HG02610 (cell line): Measurements from ENCODE around the gene LRP1-AS.

Experiments used
- ATAC-seq: cut with Tn5 transposase; IDR thresholded peaks from one replicate; pipeline ENCODE4 v1.9.1; 2021; ENCODE audit warnings: mild to moderate bottlenecking, moderate library complexity; ENCODE audit not compliant: unreplicated experiment

LRP1-AS gene

GRCh38 chr12:57160741-57161140 lies 13.3 kb upstream of the LRP1-AS start:
- no peak for ATAC-seq

- ATAC-seq, result no peak
Observed at GRCh38 chr12:57160040-57160439, 12.6 kb upstream of the LRP1-AS start.

- no peak for ATAC-seq
Observed at GRCh38 chr12:57159311-57159710, 11.9 kb upstream of the LRP1-AS start.

- ATAC-seq, result no peak
Observed at GRCh38 chr12:57158665-57159064, 11.2 kb upstream of the LRP1-AS start.

- ATAC-seq, result no peak
Observed at GRCh38 chr12:57158186-57158585, 10.8 kb upstream of the LRP1-AS start.

- ATAC-seq, result no peak
Observed at GRCh38 chr12:57157588-57158173, 10.3 kb upstream of the LRP1-AS start.

GRCh38 chr12:57156701-57157403 lies 9.4 kb upstream of the LRP1-AS start:
- ATAC-seq, result no peak

GRCh38 chr12:57154804-57155434 lies 7.5 kb upstream of the LRP1-AS start:
- no peak for ATAC-seq

GRCh38 chr12:57154076-57154475 lies 6.7 kb upstream of the LRP1-AS start:
- no peak for ATAC-seq

- ATAC-seq, result no peak
Observed at GRCh38 chr12:57153415-57153997, 6.1 kb upstream of the LRP1-AS start.

- no peak for ATAC-seq
Observed at GRCh38 chr12:57152639-57153038, 5.2 kb upstream of the LRP1-AS start.

- no peak for ATAC-seq
Observed at GRCh38 chr12:57151741-57152630, 4.6 kb upstream of the LRP1-AS start.

- ATAC-seq, result no peak
Observed at GRCh38 chr12:57150400-57151000, 3.1 kb upstream of the LRP1-AS start.

- no peak for ATAC-seq
Observed at GRCh38 chr12:57149245-57149900, 2.0 kb upstream of the LRP1-AS start.

GRCh38 chr12:57148469-57149244 lies 1.2 kb upstream of the LRP1-AS start:
- no peak for ATAC-seq

GRCh38 chr12:57146092-57146491 lies 1.3 kb downstream of the LRP1-AS start:
- ATAC-seq, result no peak

- ATAC-seq, result no peak
Observed at GRCh38 chr12:57145460-57146059, 1.9 kb downstream of the LRP1-AS start.

- ATAC-seq, result no peak
Observed at GRCh38 chr12:57143454-57143853, 4.0 kb downstream of the LRP1-AS start.

GRCh38 chr12:57142727-57143126 lies 4.7 kb downstream of the LRP1-AS start:
- ATAC-seq, result no peak
